A673 (cell line): ENCODE measurements around the gene CDK15.

Experiments used
- EZH2 ChIP-seq: fragments of 200-600 bp; sonication (generic); IDR thresholded peaks from 2 replicates; pipeline ENCODE4 v1.6.1; 2017; ENCODE audit warnings: borderline replicate concordance, low read depth, mild to moderate bottlenecking, mixed read lengths, antibody characterized with exemption, low read length; ENCODE audit not compliant: poor library complexity, severe bottlenecking
- TF ChIP-seq, protein P1 (sequence below): fragments of 300-800, 200-600 bp; sonication (generic); conservative IDR thresholded peaks from 2 replicates; pipeline ENCODE4 v1.5.1; 2017; ENCODE audit warnings: low read depth, mild to moderate bottlenecking, antibody characterized with exemption, low read length, moderate library complexity, mixed read lengths

DNA sequence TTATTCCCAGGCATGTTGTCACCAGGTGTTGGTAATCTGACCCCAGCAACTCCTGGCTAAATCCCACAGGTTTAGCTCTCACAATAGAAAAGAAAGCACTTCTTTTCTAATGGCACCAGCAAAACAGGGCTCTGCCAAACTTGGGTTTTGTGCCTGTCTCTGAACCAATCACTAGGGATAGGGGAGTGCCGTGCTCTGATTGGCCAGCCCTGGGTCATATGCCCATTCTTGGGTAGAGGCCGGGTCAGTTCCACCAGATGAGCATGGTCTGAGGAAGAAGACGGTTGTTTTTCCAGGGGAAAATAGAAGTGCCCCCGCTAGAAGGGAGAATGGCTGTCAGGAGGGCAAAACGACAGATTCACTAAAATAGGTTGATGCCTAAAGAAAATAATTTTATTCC, 14.7 kb downstream of the CDK15 start:
- TF ChIP-seq, protein P1, sequence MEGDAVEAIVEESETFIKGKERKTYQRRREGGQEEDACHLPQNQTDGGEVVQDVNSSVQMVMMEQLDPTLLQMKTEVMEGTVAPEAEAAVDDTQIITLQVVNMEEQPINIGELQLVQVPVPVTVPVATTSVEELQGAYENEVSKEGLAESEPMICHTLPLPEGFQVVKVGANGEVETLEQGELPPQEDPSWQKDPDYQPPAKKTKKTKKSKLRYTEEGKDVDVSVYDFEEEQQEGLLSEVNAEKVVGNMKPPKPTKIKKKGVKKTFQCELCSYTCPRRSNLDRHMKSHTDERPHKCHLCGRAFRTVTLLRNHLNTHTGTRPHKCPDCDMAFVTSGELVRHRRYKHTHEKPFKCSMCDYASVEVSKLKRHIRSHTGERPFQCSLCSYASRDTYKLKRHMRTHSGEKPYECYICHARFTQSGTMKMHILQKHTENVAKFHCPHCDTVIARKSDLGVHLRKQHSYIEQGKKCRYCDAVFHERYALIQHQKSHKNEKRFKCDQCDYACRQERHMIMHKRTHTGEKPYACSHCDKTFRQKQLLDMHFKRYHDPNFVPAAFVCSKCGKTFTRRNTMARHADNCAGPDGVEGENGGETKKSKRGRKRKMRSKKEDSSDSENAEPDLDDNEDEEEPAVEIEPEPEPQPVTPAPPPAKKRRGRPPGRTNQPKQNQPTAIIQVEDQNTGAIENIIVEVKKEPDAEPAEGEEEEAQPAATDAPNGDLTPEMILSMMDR = no peak
- TF ChIP-seq EZH2 = no peak
